Smooth muscle cell (in vitro differentiated cells): ENCODE measurements around the gene BLOC1S3. TPM values are rescaled to one million over a fixed set of nuclear protein-coding genes. Genes with fewer than 3 reads are reported as not detected.

Source experiments
- polyA plus RNA-seq: library from polyadenylated mRNA; unstranded; fragments of >200 nt; fragmentation: Nextera tagmentation; extraction: Ambion mirVana; gene quantifications from 2 replicates; pipeline ENCODE4 v1.2.1, GENCODE V29; 2016
- total RNA-seq: library from RNA; depleted of rRNA; stranded (reverse); fragments of >200 nt; gene quantifications from 2 replicates; pipeline ENCODE4 v1.2.3, GENCODE V29; 2014

The BLOC1S3 gene
- total and polyA plus RNA-seq, 2 experiments from 2014 or later = 3.5 to 7.7 TPM

Other genes with a start within 250 kb of the BLOC1S3 start
- not detected in 2 replicates for gene APOC4, start 236.5 kb upstream of the BLOC1S3 start, total RNA-seq
- not detected in 2 replicates for gene APOC4, start 236.5 kb upstream of the BLOC1S3 start, polyA plus RNA-seq
- 0.40 TPM in 1 of 2 replicates, not detected in the other for gene APOC2, start 232.7 kb upstream of the BLOC1S3 start, total RNA-seq
- gene APOC2, start 232.7 kb upstream of the BLOC1S3 start, polyA plus RNA-seq = 0.29 and 0.61 TPM in 2 replicates
- 30.7 and 41.9 TPM in 2 replicates for gene CLPTM1, start 223.4 kb upstream of the BLOC1S3 start, total RNA-seq
- gene CLPTM1, start 223.4 kb upstream of the BLOC1S3 start, polyA plus RNA-seq = 62.1 and 79.3 TPM in 2 replicates
- 10.4 and 11.2 TPM in 2 replicates for gene RELB, start 177.3 kb upstream of the BLOC1S3 start, total RNA-seq
- 27.1 and 31.3 TPM in 2 replicates for gene RELB, start 177.3 kb upstream of the BLOC1S3 start, polyA plus RNA-seq
- gene CLASRP, start 139.7 kb upstream of the BLOC1S3 start, total RNA-seq = 34.6 and 54.0 TPM in 2 replicates
- gene CLASRP, start 139.7 kb upstream of the BLOC1S3 start, polyA plus RNA-seq = 24.3 and 34.3 TPM in 2 replicates
- gene ZNF296, start 102.3 kb upstream of the BLOC1S3 start, total RNA-seq = 1.1 TPM in 1 of 2 replicates, not detected in the other
- 0.21 and 1.7 TPM in 2 replicates for gene ZNF296, start 102.3 kb upstream of the BLOC1S3 start, polyA plus RNA-seq
- 29.4 and 50.6 TPM in 2 replicates for gene GEMIN7, start 99.5 kb upstream of the BLOC1S3 start, total RNA-seq
- gene GEMIN7, start 99.5 kb upstream of the BLOC1S3 start, polyA plus RNA-seq = 66.5 and 67.0 TPM in 2 replicates
- 11.7 and 19.2 TPM in 2 replicates for gene PPP1R37, start 85.6 kb upstream of the BLOC1S3 start, total RNA-seq
- gene PPP1R37, start 85.6 kb upstream of the BLOC1S3 start, polyA plus RNA-seq = 8.2 and 8.7 TPM in 2 replicates
- 1.1 and 1.6 TPM in 2 replicates for gene NKPD1, start 17.8 kb upstream of the BLOC1S3 start, total RNA-seq
- gene NKPD1, start 17.8 kb upstream of the BLOC1S3 start, polyA plus RNA-seq = 0.13 and 1.1 TPM in 2 replicates
- 6.0 and 10.2 TPM in 2 replicates for gene TRAPPC6A, start 547 bp upstream of the BLOC1S3 start, total RNA-seq
- 31.0 and 32.2 TPM in 2 replicates for gene TRAPPC6A, start 547 bp upstream of the BLOC1S3 start, polyA plus RNA-seq
- 0.76 and 1.8 TPM in 2 replicates for gene EXOC3L2, start 66.6 kb downstream of the BLOC1S3 start, total RNA-seq
- gene EXOC3L2, start 66.6 kb downstream of the BLOC1S3 start, polyA plus RNA-seq = 6.0 and 7.5 TPM in 2 replicates
- 20.0 and 23.0 TPM in 2 replicates for gene MARK4, start 72.5 kb downstream of the BLOC1S3 start, total RNA-seq
- 15.6 and 21.9 TPM in 2 replicates for gene MARK4, start 72.5 kb downstream of the BLOC1S3 start, polyA plus RNA-seq
- not detected in 2 replicates for gene CKM, start 144.1 kb downstream of the BLOC1S3 start, total RNA-seq
- gene CKM, start 144.1 kb downstream of the BLOC1S3 start, polyA plus RNA-seq = 0.31 TPM in 1 of 2 replicates, not detected in the other
- 2.6 and 6.3 TPM in 2 replicates for gene KLC3, start 162.0 kb downstream of the BLOC1S3 start, total RNA-seq
- 4.8 and 11.2 TPM in 2 replicates for gene KLC3, start 162.0 kb downstream of the BLOC1S3 start, polyA plus RNA-seq
- gene ERCC2, start 191.8 kb downstream of the BLOC1S3 start, total RNA-seq = 12.8 and 13.4 TPM in 2 replicates
- gene ERCC2, start 191.8 kb downstream of the BLOC1S3 start, polyA plus RNA-seq = 5.7 and 14.6 TPM in 2 replicates
- 26.3 and 66.4 TPM in 2 replicates for gene PPP1R13L, start 226.3 kb downstream of the BLOC1S3 start, total RNA-seq
- gene PPP1R13L, start 226.3 kb downstream of the BLOC1S3 start, polyA plus RNA-seq = 28.1 and 77.1 TPM in 2 replicates
- 1.4 and 1.6 TPM in 2 replicates for gene POLR1G, start 227.9 kb downstream of the BLOC1S3 start, total RNA-seq
- gene POLR1G, start 227.9 kb downstream of the BLOC1S3 start, polyA plus RNA-seq = 2.7 and 3.9 TPM in 2 replicates
- 60.8 and 72.6 TPM in 2 replicates for gene ERCC1, start 245.1 kb downstream of the BLOC1S3 start, total RNA-seq
- 81.5 and 90.4 TPM in 2 replicates for gene ERCC1, start 245.1 kb downstream of the BLOC1S3 start, polyA plus RNA-seq